HCEC 1CT (cell line): ENCODE measurements around the gene MPO.

Experiments used
- DNase-seq: peaks from one replicate; pipeline ENCODE4 v3.0.0-alpha.2; 2017

Gene MPO

GRCh38 chr17:58319173-58320162 lies 38.7 kb upstream of the MPO start:
- DNase-seq, result no peak

- no peak for DNase-seq
Observed at GRCh38 chr17:58318627-58319172, 38.0 kb upstream of the MPO start.

GRCh38 chr17:58318065-58318481 lies 37.3 kb upstream of the MPO start:
- no peak for DNase-seq

DNA sequence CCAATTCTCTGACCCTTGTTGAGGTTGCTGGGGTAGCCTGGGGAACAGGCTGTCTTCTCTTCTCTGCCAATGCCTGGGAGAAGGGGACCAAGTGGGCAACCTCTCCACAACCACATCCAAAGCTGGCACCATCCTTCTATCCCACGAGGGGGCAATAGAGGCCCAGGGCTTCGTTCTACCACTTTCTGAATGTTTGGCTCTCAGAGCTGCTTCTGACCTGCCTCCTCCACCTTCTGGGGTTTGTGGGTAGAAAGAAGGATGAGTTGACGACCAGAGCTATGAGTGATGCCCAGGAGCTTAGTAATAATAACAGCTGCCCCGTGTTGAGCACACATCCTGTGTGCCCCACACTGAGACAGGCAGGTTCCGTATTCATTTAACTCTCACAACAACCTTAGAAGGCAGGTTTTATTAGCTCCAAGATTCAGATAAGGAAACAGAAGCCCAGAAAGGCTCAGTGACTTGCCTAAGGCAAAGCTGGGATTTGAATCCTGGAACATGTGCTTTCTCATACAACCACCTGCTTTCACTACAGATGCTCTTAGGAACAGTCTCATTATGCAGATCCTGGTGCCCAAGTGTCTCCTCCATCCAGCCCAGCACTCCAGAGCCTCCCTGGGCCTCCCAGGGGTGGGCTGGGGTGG lies 36.8 kb upstream of the MPO start:
- DNase-seq, result peak; percentile 54

GRCh38 chr17:58316260-58316960 lies 35.7 kb upstream of the MPO start:
- no peak for DNase-seq

DNA sequence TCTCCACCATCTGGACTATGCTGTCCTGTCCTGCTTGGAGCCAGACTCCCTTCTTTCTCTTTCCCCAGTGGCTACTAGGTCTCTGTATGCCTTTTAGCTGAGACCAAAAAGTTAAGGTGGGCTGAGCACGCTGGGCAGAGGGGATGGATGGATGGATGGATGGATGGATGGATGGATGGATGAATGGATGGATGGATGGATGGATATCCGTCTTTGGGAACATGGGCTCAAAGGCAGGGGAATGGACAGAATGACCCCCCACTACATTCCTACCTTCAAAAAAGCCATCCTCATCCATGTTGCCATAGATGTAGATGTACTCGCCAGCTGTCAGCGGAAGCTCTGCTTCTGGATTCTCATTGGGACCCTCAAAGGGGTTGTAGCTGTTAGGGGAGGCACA lies 35.0 kb upstream of the MPO start:
- no peak for DNase-seq

- no peak for DNase-seq
Observed at GRCh38 chr17:58315281-58315711, 34.6 kb upstream of the MPO start.

DNA sequence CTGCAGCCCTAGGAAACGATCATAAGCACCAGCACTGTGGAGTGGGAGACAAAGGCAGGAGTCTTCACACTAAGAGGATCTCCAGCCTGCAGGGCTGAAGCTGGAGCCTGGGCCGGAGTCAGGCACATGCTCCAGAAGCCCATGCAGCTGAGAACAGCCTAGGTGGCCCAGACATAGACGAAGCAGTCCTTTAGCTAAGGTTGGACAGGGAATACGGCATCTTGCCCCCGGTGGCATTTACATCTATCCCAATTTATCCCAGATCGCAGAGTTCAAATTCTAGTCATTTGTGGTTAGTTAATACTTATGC lies 33.9 kb upstream of the MPO start:
- DNase-seq, result no peak

DNA sequence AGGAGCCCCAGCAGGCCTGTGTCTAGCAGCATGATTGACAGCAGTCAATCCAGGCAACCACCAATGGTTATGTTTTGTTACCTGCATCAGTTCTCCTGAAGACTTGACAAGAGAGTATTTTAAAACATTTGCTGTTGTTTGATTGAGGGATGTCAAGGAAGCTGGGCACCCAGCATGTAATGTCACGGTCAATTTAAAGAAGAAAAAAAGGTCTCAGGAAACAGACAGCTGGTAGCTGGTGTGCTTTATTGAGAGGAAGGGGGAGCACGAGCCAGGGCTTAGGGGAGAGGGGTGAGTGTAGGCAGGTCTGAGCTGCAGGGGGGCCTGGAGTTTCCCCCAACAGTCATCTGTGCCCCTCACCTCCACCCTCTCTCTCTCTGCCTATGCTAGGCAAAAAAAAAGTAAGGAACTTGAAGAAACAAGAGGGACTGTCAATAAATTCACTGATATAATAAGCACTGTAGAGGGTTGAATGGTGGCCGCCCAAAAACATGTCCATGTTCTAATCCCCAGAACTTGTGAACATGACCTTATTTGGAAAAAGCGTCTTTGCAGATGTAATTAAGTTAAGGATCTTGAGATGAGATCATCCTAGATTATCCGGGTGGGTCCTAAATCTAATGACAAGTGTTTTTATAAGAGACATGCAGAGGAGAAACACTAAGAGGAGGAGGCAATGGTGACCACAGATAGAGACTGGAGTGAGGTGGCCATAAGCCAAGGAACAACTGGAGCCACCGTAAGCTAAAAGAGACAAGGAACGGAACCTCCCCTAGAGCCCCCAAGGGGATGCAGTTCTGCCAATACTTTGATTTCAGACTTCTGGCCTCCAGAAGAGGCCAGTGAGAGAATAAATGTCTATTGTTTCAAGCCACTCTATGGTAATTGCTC lies 33.3 kb upstream of the MPO start:
- DNase-seq, result no peak

GRCh38 chr17:58312829-58313228 lies 32.1 kb upstream of the MPO start:
- DNase-seq, result no peak

GRCh38 chr17:58312021-58312630 lies 31.4 kb upstream of the MPO start:
- no peak for DNase-seq

DNA sequence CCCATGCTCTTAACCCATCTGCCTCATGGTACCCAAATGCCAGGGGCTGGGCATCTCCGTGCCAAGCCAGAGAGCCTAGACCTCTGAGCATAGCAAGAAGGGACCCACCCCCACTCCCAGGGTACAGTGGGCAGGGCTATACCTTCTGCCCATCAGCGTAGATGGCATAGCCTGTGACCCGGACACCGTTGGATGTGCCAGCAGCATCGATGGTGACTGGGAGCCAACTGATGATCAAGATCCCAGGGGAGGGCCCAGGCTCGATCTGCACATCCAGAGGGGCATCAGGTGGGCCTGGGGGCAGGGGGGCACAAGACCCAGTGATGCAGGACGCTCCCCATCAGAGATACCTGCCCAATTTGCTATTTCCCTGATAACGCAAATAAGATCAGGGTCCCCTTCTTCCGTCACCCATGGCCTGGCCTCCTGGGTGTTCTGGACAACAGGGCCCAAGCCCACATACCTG lies 30.7 kb upstream of the MPO start:
- no peak for DNase-seq

DNA sequence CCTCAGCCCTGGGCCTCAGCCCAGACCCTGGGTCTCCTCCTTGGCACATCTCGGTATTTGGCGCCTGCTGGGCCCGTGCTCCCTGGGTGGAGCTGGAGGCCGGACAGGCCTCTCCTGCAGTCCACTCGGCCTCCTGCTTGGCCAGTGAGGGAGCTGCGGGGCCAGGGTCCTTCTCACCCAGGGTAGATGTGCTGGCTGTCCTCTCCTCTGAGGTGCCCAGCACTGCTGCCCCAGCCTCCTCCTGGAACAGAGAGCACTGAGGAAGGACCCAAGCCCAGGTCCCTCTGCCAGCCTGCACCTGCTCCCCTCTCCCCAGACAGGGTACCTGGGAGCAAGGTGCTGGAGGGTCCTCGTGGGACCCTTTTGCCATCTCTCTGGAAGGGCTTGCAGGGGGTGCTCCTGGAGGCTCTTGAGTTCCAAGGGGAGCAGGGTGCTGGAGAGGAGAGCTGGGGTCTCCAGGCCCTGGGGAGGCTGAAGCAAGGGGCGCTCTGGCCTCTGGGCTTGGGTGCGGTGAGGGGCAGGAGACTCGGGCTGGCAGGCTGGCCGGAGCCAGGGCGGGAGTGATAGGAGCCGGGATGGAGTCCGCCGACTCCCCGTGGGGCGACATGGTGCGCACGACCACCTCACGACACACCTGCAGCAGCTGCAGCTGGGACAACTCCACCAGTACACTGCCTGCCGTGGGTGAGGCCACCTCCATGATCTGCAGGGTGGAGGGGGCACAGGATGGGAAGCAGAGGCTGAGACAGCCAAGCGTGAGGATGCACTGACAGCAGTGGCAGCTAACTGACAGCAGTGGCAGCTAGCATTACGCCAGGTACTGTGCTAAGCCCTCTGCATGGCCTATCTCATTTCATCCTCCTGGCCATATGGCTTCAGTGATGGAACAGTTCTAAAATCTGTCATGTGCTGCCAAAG lies 30.0 kb upstream of the MPO start:
- DNase-seq, result no peak

DNA sequence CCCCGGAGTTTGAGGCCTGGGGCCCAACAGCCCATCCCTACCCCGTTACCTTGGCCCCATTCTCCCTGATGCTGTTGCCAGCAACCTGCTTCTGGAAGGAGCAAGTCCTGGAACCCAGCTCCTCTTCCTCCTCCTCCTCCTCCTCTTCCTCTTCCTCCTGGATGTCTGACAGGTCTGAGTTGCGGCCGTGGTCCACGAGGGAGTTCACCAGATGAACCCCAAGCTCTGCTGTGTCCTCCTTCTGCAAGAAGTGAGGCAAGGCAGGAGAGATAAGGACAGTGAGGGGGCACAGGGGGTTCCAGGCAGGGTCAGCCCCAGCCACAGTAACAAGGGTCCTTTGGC lies 29.2 kb upstream of the MPO start:
- DNase-seq, result no peak

GRCh38 chr17:58308985-58309917 lies 28.5 kb upstream of the MPO start:
- no peak for DNase-seq

DNA sequence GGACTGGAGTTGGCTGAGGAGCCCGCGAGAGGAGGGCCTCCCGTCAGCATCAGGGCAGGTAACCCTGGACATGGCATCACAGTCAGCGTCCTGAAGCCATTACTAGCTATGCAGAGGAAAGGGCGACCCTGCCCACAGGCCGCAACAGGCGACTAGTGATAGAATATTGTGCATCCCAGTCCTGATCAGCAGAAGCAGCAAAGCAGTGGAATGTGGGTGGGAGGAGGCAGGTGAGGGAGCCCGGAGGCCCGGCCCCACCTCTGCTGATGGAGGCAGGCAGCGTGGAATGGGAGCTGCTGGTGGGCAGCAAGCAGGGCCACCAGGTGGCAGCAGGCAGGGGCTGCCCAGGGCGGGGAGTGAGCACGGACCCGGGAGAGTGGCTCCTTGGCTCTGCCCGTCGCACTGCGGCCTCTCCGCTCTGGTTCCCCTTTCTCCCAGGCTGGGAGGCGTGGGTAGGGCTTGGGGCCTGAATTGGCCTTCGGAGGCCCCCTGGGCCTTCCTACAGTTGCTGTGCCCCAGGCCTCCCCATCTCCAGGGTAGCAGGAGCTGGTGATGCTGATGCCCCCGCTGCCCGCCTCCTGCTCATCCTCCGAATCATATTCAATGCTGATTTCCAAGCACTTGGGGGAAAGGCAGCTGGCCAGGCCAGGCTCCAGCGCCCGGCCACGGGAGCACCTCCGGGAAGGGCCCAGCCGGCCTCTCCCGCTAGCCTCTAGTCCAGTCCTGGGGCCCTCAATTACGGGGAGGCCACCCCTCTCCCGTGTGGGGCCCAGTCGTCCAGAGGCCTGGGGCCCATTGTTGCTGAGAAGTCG lies 27.6 kb upstream of the MPO start:
- no peak for DNase-seq

GRCh38 chr17:58307468-58308172 lies 26.9 kb upstream of the MPO start:
- no peak for DNase-seq
